ENCODE results near the gene HOXB6. TPM values are rescaled to one million over a fixed set of nuclear protein-coding genes. Genes with fewer than 3 reads are reported as not detected.

Gene HOXB6
- total RNA-seq, 1 donor from 2014 or later = 2.0 TPM

DNA sequence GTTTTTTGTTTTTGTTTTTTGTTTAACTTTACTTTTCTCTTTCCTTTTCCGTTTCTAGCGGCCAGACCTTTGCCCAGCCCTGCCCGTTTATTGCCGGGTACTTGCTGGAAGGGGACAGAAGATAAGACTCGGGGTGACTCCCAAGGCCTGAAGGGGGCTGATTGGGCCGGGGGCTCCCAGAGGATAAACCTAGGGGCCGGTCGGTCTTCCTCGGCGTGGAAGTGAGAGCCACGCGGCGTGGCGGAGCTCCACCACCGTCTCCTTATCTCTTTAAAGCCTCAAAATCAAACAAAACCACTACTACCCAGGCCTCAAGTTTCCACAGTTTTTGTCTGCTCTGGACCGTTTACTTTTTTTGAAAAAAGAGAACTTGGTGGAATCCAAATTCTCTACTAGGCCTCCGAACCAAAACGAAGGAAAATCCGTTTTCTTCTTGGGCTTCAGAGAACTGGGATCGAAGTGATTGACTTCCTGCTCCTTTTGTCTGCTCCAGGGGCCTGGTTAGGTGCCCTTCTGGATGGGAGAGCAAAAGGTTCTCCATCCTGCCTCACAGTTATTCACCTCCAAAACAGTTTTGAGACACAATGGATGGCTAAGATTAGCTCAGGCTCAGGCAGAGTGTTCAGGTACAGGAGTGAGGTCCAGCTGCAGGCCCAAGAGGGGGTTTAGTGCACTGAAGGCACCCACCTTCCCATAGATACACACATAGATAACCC lies 29.9 kb upstream of the HOXB6 start:
- DNase-seq (ENCODE audit: low spot score) = no peak

DNA sequence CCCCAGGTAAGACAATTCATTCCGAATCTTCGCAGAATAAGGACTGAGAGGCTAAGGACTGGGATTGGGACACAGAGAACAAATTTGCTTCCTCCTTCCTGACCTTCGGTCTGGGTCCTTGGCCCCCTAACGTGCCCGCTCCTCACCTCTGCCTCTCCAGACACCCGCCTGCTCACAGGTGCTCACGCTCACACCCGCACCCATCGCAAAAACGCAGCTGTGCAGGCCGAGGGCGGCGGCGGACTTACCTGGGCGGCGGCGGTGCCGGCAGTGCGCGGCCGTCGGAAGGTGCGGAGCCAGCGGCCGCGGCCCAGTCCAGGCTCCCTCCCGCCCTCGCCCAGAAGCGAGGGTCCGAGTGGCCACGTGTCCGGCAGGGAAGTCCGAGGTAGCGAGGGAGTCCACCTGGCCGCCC lies 28.5 kb upstream of the HOXB6 start:
- no peak for DNase-seq (ENCODE audit: low spot score)

DNA sequence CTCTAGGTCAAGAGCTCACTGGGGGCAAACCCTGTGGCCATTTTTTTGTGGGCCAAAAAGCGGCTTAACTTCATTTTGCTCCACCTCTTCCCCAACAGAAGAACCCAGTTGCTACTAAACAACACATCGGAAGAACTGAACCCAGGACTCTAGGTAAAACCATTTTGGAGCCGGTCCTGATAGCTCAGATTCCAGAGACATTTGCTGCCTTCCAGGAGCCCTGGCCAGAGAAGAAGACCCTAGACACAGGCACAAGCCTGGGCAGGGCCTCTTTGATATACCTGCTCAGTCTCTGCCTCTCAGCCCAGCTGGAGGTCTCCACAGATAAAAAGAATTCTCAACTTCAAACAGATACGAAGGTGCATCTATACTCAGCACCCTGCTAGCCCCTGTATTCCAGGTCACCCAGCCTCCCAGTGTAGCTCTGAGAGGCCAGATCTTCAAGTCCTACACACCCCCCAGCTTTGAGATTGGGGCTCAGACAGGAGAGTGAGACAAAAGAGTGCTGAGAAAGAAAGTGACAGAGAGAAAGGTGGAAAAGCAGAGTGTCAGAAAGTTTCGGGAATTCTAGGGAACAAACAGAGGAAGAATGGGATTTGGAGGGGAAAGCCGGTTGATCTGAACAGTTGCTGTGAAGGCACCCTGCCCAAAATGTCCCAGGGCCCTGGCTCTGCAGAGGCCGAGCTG lies 27.9 kb upstream of the HOXB6 start:
- DNase-seq (ENCODE audit: low spot score) = no peak

DNA sequence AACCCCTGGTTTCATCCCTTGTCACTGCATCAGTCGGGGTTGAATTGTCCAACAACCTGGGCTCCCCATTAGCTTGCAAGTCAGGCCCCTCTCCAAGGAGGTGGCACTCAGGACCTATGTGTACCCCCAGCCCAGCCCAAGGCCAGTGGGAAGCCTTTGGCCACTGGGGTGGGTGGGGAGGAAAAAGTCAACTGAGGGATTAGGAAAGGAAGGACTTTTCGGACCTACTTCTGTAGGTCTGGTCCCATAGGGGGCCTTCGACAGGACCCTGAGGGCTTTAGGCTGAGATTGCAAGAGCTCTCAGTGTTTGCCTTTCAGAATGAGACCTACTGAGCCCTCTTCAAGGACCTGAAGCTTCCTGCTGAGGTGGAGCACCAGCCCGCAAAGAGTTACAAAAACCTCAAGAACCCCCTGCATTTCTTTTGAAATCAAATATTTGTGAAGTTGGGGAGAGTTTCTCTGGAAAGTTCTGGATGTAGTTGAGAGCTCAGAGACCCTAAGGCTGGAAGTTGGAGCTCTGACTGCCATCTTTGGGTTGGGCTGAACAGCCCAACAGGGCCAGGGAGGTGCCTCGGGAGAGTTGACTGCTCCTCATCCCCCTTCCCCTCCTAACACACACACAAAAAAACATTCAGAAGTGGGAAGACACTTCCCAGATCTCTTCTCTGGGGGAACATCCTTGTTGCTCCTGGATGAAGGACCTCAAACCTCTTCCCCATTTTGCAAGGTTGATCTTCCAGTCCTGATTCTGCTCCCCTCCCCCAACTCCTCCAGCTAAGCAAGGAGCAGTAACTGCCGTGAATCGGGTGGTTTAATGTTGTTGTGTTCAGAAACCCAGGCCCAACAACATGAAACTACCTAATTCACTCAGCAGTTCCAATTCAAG lies 27.1 kb upstream of the HOXB6 start:
- DNase-seq (ENCODE audit: low spot score) = no peak

DNA sequence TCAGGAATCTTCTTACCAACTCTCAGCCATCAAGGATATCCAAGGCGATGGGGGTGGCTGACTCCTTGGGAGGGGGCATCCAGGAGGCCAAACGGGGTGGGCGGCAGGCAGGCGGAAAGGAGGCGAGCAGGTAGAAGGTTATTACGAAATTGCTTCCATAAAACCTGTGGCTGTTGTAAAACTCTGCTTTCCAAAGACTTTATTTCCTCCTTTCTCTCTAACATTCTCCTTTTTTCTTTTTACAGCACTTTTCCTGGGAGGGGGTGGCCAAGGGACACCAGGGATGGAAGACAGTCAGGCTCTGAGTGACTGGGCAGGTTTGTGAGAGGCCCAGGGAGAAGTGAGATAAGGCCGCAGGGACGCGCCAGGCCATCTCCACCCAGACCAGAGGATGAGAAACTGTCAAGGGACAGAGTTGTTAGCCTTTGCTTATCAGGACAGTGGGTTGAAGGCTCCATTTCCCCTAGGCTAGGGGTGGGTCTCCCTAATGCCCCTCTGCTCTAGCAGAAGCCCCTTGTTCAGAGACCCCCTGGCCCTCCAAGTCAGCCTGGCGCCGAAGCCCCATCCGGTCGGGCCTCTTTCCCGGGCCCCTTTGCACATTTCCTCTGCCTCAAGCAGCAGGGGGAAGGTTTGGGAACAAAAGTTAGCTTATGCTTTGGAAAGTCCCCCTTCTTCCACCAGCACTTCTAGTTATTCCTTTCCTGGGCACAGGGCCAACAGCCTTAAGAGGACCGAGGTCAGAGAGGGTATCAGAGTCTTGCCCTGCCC lies 26.3 kb upstream of the HOXB6 start:
- no peak for DNase-seq (ENCODE audit: low spot score)

DNA sequence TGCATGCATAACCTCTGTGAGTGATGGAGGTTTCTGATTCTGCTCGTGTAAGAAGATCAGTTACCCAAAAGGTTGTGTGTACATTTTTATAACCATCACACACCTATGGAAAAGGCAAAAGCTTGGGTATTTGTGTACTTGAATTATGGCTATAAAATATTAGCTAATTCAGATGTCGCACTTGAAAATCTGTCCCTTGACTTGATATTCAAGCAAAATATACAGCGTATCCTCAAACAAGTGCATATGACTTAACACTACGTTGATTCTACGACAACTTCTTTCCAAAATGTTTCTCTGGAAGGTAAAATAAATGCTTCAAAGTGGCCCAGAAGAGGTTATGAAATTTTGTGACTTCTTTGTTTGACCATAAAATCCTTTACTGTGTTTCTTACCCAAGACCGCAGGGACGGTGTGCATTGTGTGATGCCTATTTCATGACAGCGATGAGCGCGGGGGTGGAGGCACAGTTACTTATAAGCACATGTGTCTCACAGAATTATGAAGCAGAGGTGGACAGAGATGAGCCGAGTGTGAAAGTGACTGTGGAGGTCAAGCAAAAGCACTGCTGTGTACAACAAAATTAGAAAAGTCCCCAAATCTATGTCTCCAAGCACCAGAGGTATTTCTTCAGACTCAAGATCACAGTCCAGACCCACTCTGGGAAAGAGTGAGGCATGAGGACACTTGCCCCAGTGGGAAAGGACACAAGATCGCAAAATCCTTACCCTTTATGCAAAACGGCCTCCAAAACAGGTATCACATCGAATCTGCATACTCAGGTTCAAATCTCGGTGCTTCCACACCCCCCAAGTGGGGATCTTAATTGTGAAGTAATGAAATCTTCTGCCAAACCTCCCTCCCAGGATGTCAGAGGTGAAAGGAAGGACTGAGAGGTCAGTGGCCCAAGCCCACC lies 25.5 kb upstream of the HOXB6 start:
- DNase-seq (ENCODE audit: low spot score) = no peak

DNA sequence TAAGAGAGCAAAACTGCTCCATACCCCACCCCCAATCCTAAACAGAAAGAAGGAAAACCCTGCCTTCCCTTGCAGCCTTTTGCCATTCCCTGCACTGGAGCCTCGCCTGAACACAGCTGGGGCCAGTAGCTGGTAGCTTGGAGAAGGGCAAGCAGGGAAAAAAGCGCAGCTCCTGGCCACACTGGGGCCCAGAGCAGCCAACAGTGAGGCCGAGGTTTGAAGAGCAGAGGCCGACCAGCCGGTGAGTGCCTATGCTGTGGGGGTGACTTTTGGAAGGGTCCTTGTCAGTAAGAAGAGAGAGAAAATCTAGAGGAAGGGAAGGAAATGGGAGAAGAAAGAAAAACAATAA lies 24.6 kb upstream of the HOXB6 start:
- DNase-seq (ENCODE audit: low spot score) = no peak

DNA sequence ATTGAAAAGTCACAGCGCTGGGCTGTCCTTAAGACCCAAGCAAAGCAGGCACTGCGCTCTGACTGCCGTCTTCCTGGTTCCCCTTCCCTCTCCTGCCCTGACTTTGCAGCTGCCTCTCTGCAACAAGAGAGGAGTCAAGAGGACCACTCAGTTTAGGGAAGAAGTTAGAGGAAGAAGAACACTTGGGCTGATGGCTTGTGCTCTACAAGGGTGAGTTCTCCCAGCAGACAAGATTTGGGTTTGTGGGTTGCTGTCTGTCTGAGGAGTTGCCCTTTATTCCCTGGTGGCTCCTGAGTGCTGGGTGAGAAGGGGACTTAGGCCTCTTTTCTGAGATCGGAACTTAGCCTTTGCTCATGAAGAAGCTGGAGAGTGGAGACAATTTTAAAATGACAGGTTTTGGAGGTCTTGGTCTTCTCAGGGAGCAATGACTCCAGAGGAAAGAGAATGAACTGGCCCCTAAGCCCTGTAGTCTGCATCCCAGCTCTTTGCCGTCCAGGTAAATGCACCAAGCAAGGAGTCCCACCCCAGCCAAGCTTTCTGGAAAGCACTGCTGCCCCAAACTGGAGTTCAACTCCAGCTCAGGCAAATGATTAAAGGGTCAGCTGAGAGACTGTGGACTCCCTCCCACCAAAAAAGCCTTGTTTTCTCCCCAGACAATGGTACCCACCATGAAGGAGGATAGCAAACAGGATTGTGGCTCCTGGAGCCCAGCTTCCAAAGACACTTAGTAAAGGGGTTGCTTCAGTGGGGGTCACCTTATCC lies 24.0 kb upstream of the HOXB6 start:
- no peak for DNase-seq (ENCODE audit: low spot score)

DNA sequence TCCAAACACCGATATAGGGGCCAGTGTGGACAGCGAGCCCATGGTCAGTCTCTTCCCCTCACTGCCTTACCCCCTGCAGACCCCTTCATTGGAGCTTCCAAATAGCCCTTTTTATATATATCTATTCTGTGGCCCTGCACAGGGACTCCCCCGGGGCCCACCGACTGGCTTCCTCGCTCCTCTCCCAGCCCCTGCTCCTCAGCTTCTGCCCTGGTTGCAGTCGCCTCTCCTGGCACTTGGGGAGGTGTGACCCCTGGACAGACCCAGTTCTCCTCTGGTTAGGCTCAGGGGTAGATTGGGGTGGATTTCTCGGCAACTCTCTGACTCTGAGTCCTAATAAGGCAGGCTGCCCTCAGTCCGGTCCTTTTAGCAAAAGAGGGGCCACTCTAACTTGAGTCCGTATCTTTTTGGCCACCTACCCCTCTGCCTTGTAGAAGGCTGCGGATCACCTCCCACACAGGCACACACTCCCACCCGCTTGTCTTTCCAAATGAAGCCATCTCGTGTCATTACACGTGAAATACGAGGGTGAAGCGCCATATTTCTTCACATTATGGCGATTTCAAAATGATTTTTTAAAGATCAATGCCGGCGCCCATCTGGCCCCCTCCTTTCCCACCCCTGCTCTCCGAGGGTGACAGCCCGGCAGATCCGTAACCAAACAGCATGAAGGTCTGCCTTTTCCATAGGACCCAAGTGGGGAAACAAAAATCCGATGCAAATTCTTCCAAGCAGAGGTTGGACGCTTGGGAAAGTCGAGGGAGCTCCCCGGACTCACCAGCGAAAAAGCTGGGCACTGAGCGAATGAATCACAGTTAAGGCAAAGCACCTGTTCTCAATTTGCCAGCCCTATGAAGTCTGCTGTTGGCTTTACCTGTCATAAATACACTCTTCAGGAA lies 23.1 kb upstream of the HOXB6 start:
- no peak for DNase-seq (ENCODE audit: low spot score)

DNA sequence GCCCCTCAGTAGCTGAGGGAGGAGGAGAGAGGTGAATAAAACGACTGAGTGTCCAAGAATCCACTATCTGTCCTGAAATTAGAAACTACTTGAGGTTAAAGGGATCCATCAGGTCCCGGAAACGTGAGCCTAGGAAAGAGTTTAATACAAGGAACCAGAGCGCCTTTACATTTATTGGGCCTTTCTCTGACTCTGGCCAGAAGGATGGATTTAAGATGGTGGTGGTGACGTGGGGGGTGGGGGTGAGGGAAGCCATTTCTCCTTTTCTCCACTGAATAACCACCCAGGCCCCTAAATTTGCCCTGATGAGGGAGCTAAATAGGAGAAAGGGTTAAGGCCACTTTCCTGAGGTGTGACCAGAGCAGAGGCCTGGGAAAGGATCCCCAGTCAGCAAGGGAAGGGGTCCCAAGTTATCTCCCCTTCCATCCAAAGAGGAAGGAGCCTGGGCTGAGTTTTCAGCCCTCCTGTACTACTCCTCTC lies 22.4 kb upstream of the HOXB6 start:
- DNase-seq (ENCODE audit: low spot score) = no peak

DNA sequence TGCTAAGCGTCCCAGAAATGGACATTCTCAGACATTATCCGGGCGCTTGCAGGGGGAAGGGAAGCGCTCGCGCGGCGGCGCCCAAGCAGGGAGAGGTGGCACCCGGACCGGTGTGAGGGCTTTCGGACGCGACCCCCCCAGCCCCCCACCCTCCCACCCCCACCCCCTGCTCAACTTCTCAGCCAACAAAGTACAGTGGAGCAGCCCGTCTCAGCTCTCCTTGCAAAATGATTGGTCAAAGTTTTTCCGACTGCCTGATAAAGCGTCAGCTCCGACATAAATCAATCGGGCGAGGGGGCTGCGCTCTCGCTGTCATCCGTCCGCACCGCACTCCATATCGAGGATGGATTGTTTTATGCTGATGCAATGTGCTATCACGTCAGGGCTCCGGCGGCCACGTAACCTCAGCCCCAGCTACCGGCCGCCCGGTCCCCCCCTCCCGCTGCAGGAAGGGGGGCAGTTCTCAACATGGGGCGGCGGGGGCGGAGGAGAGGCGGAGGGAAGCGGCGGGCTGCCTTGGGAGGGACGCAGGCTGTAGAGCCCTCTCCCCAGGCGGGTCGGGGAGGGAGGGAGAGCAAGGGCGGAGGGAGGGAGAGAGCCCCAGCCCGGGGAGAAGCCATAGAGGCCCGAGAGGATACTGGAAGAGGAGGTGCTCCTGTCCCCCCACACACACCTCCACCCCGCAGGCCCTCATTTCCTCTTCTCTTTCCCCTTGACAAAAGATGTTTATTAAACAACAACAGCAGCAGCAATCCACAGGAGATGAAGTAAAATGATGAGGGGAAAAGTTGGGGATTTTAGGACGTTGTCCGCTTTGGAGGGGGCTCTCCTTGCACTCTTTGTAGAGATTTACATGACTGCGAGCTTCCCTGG lies 21.7 kb upstream of the HOXB6 start, which contains the start of gene HOXB9:
Gene HOXB9 (minus strand): TSS at position 114 of the 873 bp plus-strand sequence. CDS start 89 bp downstream, at position 25.
- no peak for DNase-seq (ENCODE audit: low spot score)

DNA sequence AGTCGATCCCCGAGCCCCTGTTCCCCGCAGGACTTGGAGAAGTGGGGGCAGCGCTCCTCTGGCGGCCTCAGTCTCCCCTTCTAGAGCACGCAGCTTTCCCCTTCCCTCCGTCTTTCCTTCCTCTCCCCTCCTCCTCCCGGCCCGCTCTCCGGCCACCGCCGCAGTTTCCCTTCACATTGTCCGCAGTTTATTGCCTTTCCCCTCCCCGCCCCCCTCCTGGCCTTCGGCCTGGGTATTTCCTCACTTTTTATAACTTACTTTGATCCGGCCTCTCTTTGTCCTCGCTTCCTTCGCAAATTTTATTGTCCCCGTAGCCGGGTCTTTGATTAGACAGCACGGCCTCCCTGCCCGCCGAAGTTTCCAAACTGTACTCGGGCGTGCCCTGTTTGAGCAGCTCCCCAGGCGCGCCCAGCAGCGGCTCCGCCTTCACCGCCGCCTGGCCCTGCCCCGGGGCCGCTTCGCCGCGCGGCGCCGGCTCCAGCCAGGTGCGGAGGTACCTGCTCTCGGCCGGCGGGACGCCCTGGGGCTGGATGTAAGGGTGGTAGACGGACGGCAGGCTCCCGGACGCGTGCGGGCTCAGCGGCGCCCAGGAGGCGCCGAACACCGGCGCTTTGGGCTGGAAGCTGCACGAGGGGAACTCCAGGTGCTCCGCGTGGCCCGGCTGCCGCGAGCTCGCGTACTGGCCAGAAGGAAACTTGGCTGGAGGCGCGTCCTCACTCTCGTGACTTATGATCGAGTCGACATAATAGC lies 20.9 kb upstream of the HOXB6 start:
- no peak for DNase-seq (ENCODE audit: low spot score)

DNA sequence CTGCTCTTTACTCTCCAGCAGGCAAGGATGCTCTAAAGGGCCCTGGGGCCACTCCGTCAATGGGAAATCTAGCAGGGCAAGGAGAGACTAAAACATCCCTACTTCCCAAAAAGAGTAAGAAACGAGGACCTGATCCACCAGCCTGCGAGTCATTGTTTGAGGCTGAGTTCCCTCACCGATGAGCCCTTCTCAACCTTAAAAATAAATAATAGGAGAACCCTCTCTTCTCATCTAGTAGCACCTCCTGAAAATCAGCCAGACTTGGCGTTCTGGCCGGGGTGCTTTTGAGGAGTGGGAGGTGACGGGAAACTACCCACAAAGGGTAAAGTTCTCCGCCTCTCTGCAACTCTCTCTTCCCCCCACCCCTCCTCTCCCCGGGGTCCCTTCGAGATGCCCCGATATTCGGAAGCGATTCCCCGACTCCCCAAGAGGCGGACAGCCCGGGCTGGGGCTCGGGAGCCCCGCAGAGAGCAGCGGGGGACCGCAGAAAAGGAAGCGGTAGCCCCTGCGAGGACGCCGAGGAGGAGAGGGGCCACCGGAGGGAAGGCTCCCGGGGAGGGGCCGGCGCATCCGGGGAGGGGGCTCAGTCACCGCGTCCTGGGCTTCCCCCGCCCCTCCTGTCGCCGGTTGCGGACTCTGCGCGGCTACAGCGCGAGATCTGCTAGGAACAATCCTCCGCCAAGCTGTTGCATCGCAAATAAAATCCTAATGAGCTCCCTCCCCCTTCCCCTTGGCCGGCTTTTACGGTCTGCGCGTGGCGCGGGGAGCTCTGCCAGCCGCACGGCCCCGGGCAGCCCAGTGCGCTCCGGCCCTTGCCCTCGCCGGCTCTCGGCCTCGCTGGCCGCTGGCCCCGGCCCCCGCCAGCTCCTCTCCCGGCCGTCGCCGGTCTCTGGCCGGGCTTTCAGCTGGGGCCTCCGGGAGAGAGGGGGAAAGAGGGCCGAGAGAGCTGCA lies 20.0 kb upstream of the HOXB6 start:
- no peak for DNase-seq (ENCODE audit: low spot score)

DNA sequence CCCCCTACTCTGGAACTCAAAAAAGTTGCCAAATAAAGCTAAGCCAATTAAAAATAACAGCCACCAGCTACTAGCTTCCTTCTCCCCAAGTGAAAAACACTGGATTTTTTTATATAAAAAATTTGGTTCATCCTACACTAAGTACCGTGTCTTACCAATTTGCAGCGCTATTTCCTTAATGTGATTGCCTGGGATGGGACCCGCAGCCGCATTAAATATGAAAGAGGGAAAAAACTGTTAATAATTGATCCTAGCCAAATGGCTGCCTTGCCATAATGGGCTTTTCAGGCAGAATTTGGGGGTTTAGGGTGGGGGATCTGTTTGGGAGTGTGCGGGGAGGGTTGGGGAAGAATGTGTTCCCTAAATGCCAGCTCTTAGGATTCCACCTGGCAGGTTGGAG lies 19.3 kb upstream of the HOXB6 start:
- no peak for DNase-seq (ENCODE audit: low spot score)

DNA sequence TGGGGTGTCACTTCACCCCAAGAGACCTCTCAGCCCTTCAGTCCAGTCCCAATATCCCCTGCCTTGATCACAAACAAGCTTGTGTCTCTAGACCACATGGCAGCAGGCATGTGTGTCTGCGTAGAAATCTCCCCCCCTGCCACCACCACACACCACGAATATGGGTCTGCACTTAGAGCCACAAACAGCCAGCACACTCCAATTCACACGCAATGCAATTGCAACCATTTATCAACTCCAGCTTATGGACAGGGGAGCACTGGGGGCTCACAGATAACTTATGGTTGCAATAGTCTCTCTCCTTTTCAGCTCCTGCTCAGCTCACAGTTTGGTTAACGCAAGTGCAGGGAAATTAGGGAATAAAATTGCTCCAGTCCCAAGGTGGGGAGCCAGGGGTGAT lies 18.8 kb upstream of the HOXB6 start:
- no peak for DNase-seq (ENCODE audit: low spot score)

DNA sequence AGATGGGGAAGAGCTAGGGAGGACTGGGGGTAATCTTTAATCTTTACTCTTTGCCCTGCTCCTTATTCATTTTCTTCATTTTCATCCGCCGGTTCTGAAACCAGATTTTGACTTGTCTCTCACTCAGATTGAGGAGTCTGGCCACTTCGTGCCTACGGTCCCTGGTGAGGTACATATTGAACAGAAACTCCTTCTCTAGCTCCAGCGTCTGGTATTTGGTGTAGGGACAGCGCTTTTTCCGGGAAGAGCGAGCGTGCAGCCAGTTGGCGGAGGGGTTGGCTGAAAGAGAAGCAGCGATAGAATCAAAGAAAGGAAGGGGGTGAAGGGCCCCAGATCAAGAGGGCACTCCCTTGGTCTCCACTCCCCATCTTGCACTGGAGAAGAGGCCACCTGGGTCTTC lies 18.1 kb upstream of the HOXB6 start:
- DNase-seq (ENCODE audit: low spot score) = no peak

All from mucosa of gallbladder (tissue), 1 donor.